COLO829 (cell line): ENCODE results near the gene PLEKHH2.
A peak's percentile ranks its signal among the peaks of the same experiment; 100 is the strongest.

ENCODE experiments used
- DNase-seq: peaks from one replicate; pipeline ENCODE4 v3.0.0; 2012; ENCODE audit warnings: low spot score

Gene PLEKHH2

GRCh38 chr2:43762286-43762685 is 125.2 kb downstream of the PLEKHH2 start:
- DNase-seq, result no peak

- DNase-seq, result no peak
Observed at GRCh38 chr2:43763091-43763490, 126.0 kb downstream of the PLEKHH2 start.

DNA sequence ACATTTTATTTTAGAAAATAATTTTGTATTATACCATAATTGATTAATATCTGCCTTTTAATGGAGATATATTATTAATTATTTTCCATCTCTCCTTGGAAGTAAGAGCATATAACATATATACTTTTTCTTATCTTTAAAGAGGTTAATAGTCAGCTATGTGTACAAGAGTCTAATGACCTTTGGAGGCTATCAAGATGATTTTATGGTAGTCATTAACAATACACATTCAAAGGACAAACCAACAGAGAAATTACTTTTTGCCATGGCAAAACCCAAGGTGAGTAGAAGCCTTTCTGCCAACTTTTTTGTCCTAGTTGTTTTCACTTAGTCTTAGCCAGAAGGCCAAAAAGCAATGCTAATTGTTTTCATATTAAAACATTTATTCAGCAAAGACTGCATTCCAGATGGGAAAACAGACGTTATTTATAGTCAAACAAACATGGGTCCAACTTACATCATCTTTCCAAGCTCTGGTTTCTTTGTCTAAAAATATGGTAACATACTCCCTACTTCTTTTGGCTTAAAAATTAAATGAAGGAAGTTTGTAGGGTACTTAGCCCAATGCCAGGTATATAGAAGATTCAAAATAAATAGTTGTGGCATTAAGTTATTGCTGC is 127.1 kb downstream of the PLEKHH2 start:
- DNase-seq, result no peak

- DNase-seq, result no peak
Observed at GRCh38 chr2:43766006-43766405, 128.9 kb downstream of the PLEKHH2 start.

GRCh38 chr2:43773876-43774613 is 137.0 kb downstream of the PLEKHH2 start, which contains the start of gene DYNC2LI1:
Gene DYNC2LI1 (plus strand): TSS chr2:43774039. CDS start chr2:43774139, 100 bp downstream.
- peak; percentile 89 for DNase-seq

- DNase-seq, result no peak
Observed at GRCh38 chr2:43774617-43775016, 137.6 kb downstream of the PLEKHH2 start.

GRCh38 chr2:43776324-43776723 is 139.3 kb downstream of the PLEKHH2 start:
- no peak for DNase-seq

DNA sequence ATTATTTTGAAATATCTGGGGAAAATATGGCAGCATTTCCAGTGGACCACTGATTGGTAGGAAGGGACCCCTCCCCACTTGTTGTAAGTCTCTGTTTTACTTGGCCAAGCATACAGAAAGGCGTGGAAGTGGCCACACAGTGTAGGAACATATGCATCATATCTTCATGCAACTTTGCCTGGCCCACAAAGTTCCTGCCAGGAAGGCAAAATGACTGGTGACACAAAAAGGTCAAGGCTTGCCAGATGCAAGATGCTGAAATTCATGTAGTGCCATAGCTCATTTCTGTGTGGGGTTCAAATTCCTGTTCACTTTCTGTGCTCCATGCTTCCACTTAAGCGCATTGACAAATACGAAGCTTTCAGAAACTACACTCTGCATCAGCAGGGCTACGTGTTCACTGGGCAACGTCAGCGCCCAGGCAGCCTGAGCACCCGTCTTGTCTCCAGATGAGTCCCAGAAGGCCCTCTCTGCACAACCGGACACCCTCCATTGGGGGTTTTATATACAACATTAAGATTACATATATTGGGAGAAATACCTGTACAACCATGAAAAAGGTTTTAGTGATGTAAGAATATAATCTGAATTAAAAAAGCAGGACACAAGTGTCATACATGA is 140.4 kb downstream of the PLEKHH2 start:
- no peak for DNase-seq

DNA sequence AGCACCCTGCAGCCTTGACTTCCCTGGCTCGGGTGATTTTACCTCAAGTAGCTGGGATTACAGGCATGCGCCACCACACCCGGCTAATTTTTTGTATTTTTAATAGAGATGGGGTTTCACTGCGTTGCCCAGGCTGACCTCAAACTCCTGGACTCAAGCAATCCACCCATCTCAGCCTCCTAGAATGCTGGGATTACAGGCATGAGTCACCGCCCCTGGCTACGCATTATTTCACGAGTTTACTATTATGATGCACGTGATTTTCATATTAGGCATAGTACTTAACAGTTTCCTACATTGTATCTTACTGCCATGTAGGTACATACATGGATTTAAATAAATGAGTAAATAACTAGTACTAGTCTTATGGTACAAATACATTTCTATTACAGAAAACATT is 141.2 kb downstream of the PLEKHH2 start:
- no peak for DNase-seq

- no peak for DNase-seq
Observed at GRCh38 chr2:43787895-43788294, 150.8 kb downstream of the PLEKHH2 start.

- DNase-seq, result no peak
Observed at GRCh38 chr2:43788646-43789045, 151.6 kb downstream of the PLEKHH2 start.

- DNase-seq, result no peak
Observed at GRCh38 chr2:43790147-43790546, 153.1 kb downstream of the PLEKHH2 start.

DNA sequence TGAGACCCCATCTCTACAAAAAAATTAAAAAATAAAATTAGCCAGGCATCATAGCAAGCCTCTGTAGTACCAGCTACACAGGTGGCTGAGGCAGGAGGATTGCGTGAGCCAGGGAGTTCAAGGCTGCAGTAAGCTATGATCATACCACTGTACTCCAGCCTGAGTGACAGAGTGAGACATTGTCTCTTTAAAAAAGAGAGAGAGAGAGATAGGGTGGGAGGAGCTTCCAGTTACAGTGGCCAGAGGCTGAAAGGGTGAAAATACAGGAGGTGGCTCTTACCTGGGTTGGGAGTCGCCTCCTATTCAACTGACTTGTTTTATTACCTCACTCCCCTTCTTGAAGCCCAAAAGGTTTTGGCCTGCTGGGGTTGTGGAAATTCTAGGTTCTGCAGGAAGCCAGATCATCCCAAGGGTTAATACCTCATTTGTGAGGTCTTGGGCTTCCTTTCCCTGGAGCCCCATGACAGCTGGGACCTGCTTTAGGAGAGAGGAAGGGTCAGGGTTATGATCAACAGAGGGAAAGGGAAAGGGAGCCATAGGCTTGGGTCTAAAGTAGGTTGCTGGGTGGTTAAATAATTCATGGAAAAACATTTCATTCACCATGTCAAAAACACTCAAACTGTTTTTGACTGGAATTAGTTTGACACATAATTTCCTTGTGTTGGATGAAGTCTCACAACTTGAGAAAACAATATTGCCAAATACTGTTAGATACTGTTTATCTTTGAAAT is 154.1 kb downstream of the PLEKHH2 start:
- no peak for DNase-seq

DNA sequence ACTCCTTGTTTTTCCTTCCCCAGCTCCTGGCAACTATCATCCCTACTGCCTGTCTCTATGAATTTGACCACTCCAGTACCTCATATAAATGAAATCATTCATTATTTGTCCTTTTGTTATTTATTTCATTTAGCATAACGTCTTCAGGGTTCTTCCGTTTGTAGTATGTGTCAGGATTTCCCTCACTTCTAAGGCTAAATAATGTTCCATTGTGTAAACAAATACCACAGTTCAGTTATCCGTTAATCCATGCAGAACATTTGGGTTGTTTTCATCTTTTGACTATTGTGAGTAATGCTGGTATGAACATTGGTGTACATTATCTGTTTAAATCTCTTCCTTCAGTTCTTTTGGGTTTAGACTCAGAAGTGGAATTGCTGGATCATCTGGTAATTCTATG is 155.6 kb downstream of the PLEKHH2 start:
- peak; percentile 73 for DNase-seq

GRCh38 chr2:43794956-43795355 is 157.9 kb downstream of the PLEKHH2 start:
- no peak for DNase-seq

DNA sequence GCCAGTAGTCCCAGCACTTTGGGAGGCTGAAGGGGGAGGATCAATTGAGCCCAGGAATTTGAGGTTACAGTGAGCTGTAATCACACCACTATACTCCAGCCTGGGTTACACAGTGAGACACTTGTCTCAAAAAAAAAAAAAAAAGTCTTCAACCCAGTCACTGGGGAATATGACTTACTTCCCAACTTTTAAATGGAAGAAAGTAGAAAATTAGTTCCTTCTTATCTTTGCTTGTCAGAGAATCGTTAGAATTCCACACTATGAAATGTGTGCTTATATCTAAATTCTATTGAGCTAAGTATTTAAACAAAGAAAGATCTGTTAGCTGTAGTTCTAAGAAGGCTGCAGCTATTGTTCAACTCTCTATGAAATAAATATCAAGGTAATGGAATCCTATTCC is 159.1 kb downstream of the PLEKHH2 start:
- DNase-seq, result peak; percentile 75

DNA sequence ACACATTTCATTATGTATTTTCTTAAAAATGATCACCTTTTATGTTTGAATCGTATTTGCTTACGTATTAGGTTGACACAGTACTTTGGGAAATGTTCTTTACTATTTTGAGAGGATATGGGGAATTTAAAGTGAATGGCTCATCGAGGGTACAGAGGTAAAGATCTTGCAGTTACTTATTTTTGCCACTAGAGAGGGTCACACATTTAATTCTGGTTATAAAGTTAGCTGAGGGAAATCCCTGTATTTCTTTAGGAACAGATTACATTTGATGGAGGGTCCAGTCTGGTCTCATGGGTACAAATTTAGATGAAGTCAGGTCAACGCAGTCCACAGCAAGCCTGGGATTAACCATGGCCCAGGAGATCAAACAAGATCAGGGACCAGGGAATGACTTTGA is 161.2 kb downstream of the PLEKHH2 start:
- DNase-seq, result no peak

GRCh38 chr2:43800894-43801293 is 163.8 kb downstream of the PLEKHH2 start:
- DNase-seq, result no peak

DNA sequence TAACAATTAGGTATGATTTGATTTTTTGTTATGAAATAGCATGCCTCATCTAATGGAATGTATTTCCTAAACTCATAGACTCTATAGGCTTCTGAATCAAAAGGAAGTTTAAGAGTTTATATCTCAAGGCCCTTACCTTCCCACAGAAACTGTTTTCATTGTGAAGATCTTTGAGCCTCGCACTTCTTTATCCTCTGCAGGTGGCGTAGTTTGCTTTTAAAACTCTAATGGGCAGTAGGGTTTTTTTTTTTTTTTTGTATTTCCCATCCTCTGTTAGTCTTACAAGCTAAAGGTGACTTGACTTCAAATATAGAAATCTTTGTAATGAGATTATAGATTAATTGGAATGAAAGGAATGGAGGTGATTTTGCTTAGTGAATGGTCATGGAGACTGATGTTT is 165.1 kb downstream of the PLEKHH2 start:
- DNase-seq, result no peak

- no peak for DNase-seq
Observed at GRCh38 chr2:43803113-43803512, 166.1 kb downstream of the PLEKHH2 start.

DNA sequence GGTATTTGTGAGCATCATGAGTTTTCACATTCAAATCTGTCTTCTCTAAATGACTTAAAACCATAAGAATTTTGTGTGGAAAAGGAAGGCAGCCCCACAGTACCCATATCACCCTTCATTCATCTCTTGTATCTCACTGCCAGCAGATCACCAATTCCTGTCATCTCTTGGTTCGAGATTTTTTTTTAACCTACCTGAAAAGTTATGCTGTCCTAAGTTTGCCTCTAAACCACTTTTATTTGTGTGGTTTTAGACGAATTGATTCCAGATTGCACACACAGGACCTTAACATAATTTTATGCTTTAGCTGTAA is 169.6 kb downstream of the PLEKHH2 start:
- no peak for DNase-seq

GRCh38 chr2:43810452-43810851 is 173.4 kb downstream of the PLEKHH2 start:
- no peak for DNase-seq

DNA sequence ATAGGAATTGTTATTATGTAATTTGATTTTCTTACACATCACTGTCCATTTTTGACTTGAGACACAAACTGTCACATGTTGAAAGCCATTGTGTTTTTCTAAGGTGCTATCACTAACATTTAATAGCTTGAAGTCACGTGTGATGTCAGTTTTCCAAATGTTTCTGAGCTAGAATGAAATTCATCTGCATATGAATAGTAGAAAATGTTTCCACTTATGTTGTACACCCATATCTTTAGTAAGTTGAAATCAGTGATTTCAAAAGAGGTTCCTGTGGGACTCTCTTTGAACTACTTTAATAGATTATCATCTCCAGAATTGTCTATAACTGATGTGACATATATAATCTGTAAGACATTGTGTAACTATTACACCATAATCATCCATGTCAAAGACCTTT is 173.8 kb downstream of the PLEKHH2 start:
- DNase-seq, result no peak
